ENCODE data around the gene UBE2S. TPM values are rescaled to one million over a fixed set of nuclear protein-coding genes. Genes with fewer than 3 reads are reported as not detected.

UBE2S gene
- total RNA-seq, 1 donor from 2014 or later: 22.3 TPM

DNA sequence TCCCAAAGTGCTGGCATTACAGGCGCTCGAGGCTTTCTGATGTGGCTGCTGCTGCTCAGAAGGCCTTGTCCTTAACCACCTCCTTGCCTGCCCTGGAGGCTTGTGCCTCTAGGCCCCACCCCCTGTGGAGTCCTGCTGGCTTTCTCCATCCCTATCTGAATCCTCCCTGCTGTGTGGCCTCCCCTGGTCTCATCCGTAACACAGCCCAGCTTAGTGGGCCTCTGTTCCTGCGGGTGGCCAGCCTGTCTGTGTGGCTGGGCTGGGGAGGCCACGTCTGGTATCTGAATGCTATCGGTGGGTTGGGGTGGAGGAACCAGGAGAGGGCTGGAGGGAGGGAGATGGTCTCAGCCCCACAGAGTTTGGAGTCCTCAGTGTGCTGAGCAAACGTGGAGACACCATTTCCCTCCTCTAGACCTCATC, 17.1 kb downstream of the UBE2S start:
- Histone ChIP-seq H3K4me1 (peaks cover 46% of the 10 kb centered on the region), H3K9me3 (no peaks in the 10 kb centered on the region), H3K27ac (no peak overlapping the region), H3K27me3 (no peaks in the 10 kb centered on the region), H3K36me3 (peaks cover 0 to 34% of the 10 kb centered on the region in 2 donors), H3K4me3 (no peak overlapping the region)
- DNase-seq (ENCODE audit: extremely low spot score in 2 of 2): no peak
- intact Hi-C loops (cut with DNase I): no loop called here
- TF ChIP-seq POLR2AphosphoS5 (IDR thresholded peaks at IDR 0.05; ENCODE audit: insufficient read depth in 1 of 2, low read depth in 1 of 2) (no peak), POLR2A (IDR thresholded peaks at IDR 0.05) (no peak)
- TF ChIP-seq, protein P1, sequence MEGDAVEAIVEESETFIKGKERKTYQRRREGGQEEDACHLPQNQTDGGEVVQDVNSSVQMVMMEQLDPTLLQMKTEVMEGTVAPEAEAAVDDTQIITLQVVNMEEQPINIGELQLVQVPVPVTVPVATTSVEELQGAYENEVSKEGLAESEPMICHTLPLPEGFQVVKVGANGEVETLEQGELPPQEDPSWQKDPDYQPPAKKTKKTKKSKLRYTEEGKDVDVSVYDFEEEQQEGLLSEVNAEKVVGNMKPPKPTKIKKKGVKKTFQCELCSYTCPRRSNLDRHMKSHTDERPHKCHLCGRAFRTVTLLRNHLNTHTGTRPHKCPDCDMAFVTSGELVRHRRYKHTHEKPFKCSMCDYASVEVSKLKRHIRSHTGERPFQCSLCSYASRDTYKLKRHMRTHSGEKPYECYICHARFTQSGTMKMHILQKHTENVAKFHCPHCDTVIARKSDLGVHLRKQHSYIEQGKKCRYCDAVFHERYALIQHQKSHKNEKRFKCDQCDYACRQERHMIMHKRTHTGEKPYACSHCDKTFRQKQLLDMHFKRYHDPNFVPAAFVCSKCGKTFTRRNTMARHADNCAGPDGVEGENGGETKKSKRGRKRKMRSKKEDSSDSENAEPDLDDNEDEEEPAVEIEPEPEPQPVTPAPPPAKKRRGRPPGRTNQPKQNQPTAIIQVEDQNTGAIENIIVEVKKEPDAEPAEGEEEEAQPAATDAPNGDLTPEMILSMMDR (IDR thresholded peaks at IDR 0.05): no peak

DNA sequence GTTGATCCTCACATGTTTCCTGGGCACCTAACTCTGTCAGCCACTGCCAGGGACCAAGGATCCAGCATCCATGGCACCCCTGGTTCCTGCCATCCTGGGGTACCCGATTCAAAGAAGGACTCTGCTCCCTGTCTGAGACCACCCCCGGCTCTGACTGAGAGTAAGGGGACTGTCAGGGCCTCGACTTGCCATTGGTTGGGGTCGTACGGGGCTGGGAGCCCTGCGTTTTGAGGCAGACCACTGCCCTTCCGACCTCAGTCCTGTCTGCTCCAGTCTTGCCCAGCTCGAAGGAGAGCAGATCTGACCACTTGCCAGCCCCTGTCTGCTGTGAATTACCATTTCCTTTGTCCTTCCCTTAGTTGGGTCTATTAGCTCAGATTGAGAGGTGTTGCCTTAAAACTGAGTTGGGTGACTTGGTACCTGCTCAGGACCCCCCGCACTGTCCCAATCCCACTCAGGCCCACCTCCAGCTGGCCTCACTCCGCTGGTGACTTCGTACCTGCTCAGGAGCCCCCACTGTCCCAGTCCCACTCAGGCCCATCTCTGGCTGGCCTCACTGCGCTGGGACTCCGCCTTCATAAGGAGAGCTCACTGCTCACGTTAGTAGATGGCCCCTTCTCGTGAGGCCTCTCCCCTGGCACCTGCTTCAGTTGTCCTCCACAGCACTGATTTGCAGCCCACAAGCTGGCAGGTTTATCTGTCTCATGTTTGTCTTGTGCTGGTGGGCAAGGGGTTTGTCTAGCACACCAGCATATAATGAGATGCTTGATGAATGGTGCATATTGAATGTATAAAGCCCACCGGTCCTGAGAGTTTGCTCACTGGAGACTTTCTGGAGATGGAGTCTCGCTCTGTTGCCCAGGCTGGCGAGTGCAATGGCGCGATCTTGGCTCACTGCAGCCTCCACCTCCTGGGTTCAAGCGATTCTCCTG, 17.9 kb downstream of the UBE2S start:
- Histone ChIP-seq H3K4me1 (peaks cover 51% of the 10 kb centered on the region), H3K4me3 (no peak overlapping the region), H3K27ac (no peak overlapping the region), H3K27me3 (no peaks in the 10 kb centered on the region), H3K9me3 (no peaks in the 10 kb centered on the region), H3K36me3 (peaks cover 0 to 34% of the 10 kb centered on the region in 2 donors)
- intact Hi-C loops (cut with DNase I): no loop called here
- TF ChIP-seq POLR2A (IDR thresholded peaks at IDR 0.05) (no peak), POLR2AphosphoS5 (IDR thresholded peaks at IDR 0.05; ENCODE audit: insufficient read depth in 1 of 2, low read depth in 1 of 2) (no peak)
- TF ChIP-seq, protein P1 (IDR thresholded peaks at IDR 0.05): no peak
- no peak for DNase-seq (ENCODE audit: extremely low spot score in 2 of 2)

DNA sequence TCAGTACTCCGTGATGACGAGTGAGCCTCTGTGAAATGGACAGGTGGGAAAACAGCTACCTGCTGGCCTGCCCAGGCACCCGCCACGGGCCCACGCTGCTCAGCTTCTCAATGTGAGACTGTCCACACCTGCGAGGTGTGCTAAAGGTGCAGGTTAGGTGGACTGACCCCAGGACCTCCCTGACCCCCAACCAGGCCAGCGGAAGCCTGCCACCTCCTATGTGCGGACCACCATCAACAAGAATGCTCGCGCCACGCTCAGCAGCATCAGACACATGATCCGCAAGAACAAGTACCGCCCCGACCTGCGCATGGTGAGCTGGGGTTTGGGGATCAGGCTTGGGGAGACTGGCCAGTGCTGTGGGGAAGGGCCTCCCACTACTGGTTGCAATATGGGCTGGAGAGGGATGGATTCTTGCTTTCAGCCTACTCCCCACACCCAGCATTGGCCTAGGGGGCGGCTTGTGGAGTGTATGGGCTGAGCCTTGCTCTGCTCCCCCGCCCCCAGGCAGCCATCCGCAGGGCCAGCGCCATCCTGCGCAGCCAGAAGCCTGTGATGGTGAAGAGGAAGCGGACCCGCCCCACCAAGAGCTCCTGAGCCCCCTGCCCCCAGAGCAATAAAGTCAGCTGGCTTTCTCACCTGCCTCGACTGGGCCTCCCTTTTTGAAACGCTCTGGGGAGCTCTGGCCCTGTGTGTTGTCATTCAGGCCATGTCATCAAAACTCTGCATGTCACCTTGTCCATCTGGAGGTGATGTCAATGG, 19.7 kb downstream of the UBE2S start:
- H3K4me1 ChIP-seq: peaks cover 62% of the 10 kb centered on the region
- DNase-seq (ENCODE audit: extremely low spot score in 2 of 2): no peak
- no peak for TF ChIP-seq POLR2AphosphoS5 (IDR thresholded peaks at IDR 0.05; ENCODE audit: insufficient read depth in 1 of 2, low read depth in 1 of 2)
- TF ChIP-seq, protein P1 (IDR thresholded peaks at IDR 0.05): no peak
- TF ChIP-seq POLR2A (IDR thresholded peaks at IDR 0.05): no peak
- intact Hi-C loops (cut with DNase I): no loop called here
- H3K9me3 ChIP-seq: no peaks in the 10 kb centered on the region
- H3K36me3 ChIP-seq: peaks cover 0 to 34% of the 10 kb centered on the region in 2 donors
- H3K4me3 ChIP-seq: peak overlapping the region; percentile 23 to 76
- no peak overlapping the region for H3K27ac ChIP-seq
- H3K27me3 ChIP-seq: no peaks in the 10 kb centered on the region

DNA sequence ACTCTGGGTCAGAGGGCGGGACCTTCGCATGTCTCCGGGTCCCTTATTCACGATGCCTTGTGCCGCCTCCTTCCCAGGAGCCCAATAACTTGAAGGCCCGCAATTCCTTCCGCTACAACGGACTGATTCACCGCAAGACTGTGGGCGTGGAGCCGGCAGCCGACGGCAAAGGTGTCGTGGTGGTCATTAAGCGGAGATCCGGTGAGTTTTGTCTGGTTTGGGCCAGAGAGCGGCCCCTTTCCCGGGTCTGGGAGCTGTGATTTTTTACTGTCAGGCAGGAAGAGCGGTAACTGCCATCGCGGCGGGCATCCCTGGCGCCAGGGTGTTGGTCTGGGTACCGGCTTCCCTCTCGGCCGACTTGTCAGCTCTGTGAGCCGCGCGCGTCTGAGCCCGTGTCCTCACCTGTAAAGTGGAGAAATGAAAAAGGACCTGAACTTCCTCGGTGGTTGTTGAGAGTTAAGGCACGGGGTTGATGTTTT, 21.1 kb downstream of the UBE2S start:
- intact Hi-C loops (cut with DNase I): no loop called here
- no peaks in the 10 kb centered on the region for H3K9me3 ChIP-seq
- H3K36me3 ChIP-seq: peaks cover 0 to 31% of the 10 kb centered on the region in 2 donors
- peak overlapping the region; percentile 96 for H3K27ac ChIP-seq
- peaks cover 63% of the 10 kb centered on the region for H3K4me1 ChIP-seq
- TF ChIP-seq POLR2A (IDR thresholded peaks at IDR 0.05) (no peak), POLR2AphosphoS5 (IDR thresholded peaks at IDR 0.05; ENCODE audit: insufficient read depth in 1 of 2, low read depth in 1 of 2) (no peak)
- TF ChIP-seq, protein P1 (IDR thresholded peaks at IDR 0.05): no peak
- DNase-seq (ENCODE audit: extremely low spot score in 2 of 2): no peak
- H3K4me3 ChIP-seq: peak overlapping the region; percentile 70 to 76
- no peaks in the 10 kb centered on the region for H3K27me3 ChIP-seq
